Adrenal gland (tissue), 12 donors: ENCODE data around the gene F8A1. TPM values are rescaled to one million over a fixed set of nuclear protein-coding genes. Genes with fewer than 3 reads are reported as not detected.
"Not testable (repeated sequence)": the region's sequence is repeated elsewhere in the genome, so short reads cannot be mapped to it uniquely, and the experiment has no call there.

Source experiments
- DNase-seq, 7 donors: peaks; one replicate each; pipeline ENCODE4 v3.0.0-alpha.2; 2019 to 2020
- H3K27ac ChIP-seq, 5 donors: fragments of 200-600 bp; sonication (generic) in 4 of 5; 1 replicate in 3 of 5; 2 replicates in 2 of 5; pipeline versions ENCODE4 v1.5.1 to v1.8.0; 2016 to 2020; ENCODE audit warnings: mild to moderate bottlenecking in 1 of 5
- H3K27me3 ChIP-seq: fragments of 200-600 bp; 2 replicates; pipeline ENCODE4 v1.8.0; 2021
- H3K36me3 ChIP-seq, 2 donors: fragments of 200-600 bp; replicated peaks in 1 of 2; 1 replicate in 1 of 2; 2 replicates in 1 of 2; pipeline versions ENCODE4 v1.5.1 to v1.8.0; 2018 to 2022
- H3K4me1 ChIP-seq, 2 donors: fragments of 200-600 bp; replicated peaks in 1 of 2; 1 replicate in 1 of 2; 2 replicates in 1 of 2; pipeline versions ENCODE4 v1.5.1 to v1.8.0; 2018 to 2021
- H3K4me3 ChIP-seq, 4 donors: fragments of 200-600 bp; sonication (generic) in 3 of 4; one replicate each; pipeline ENCODE4 v1.5.1; 2016 to 2018
- H3K9me3 ChIP-seq, 3 donors: fragments of 200-600 bp; sonication (generic) in 1 of 3; replicated peaks in 1 of 3; 1 replicate in 2 of 3; 2 replicates in 1 of 3; pipeline versions ENCODE4 v1.5.1 to v1.8.0; 2016 to 2021
- CTCF ChIP-seq, 6 experiments: fragments of 450-650 bp in 4 of 6; fragments of 200-600 bp in 2 of 6; sonication (generic) in 1 of 6; IDR thresholded peaks; 1 replicate in 5 of 6; 2 replicates in 1 of 6; pipeline versions ENCODE4 v1.5.1 to v1.8.0; 2016 to 2021; ENCODE audit warnings: antibody characterized with exemption in 6 of 6, mild to moderate bottlenecking in 2 of 6, moderate library complexity in 1 of 6
- POLR2A ChIP-seq, 2 donors: fragments of 450-650 bp; IDR thresholded peaks; one replicate each; pipeline ENCODE4 v1.6.1; 2017; ENCODE audit warnings: antibody characterized with exemption in 2 of 2, mild to moderate bottlenecking in 2 of 2, moderate library complexity in 1 of 2
- WGBS, 4 donors: extraction: QIAGEN DNeasy Blood & Tissue Kit in 2 of 4; methylation state at CpG; one replicate each; pipeline versions ENCODE4 v1.1.5 to v1.1.7; 2013 to 2017; 5-methylcytosine and 5-hydroxymethylcytosine counted together
- intact Hi-C, 2 donors: fragments of 100-400 bp; cut with DNase I; formaldehyde crosslinking; loops; one replicate each; pipeline versions ENCODE4 v1.14.1 to v1.15.0; 2022 to 2023
- microRNA counts, 2 donors: library from miRNA; unstranded; fragments of <30 nt; microRNA quantifications; one replicate each; lab custom pipeline; 2016
- microRNA-seq, 3 donors: library from miRNA; unstranded; fragments of <30 nt; microRNA quantifications; one replicate each; pipeline ENCODE4, GENCODE V29; 2017 to 2020
- polyA plus RNA-seq, 3 donors: library from polyadenylated mRNA; stranded (reverse); fragments of 200-250 nt in 2 of 3; fragments of 350-450 nt in 1 of 3; fragmentation: Illumina TruSeq in 1 of 3; extraction: RNeasy Lipid Tissue Mini Kit (QIAGEN cat#74804) in 1 of 3; gene quantifications; one replicate each; pipeline ENCODE4 v1.2.3, GENCODE V29; 2013 to 2014
- small RNA-seq, 2 donors: library from RNA; depleted of rRNA; stranded (forward); fragments of <200 nt; gene quantifications; one replicate each; pipeline ENCODE3, GENCODE V24; 2016
- total RNA-seq, 9 donors: library from RNA; depleted of rRNA in 4 of 9; stranded (reverse); fragments of >200 nt in 4 of 9; fragments of 120-200 nt in 1 of 9; fragmentation: NEBNext Ultra II Directional in 1 of 9; extraction: Animal tissue kit (Norgen Biotek cat#: 25700) in 1 of 9; gene quantifications; one replicate each; pipeline versions ENCODE4 v1.1.0 to v1.2.4, GENCODE V29; 2013 to 2023
- donor health status: healthy with polysubstance abuse.
- donor health status: Bipolar disorder and iron deficiency.
- donor health status: DM: yes; HTN: yes; CAD: no.
- donor health status: DM: no; HTN: no; CAD: no.
- donor health status: DM: no; HTN: no; CAD: no.
- donor health status: DM: yes; HTN: yes; CAD: no.

The F8A1 gene
- total and polyA plus RNA-seq, 12 donors, result 0.61 to 50.1 (median 34.7) TPM

- WGBS, 4 donors, result 67 to 91% (median 86%) methylated on average over 2 of the region's 2 CpGs; no CpG with 5 or more reads in 1 of the 4 donors
- no peaks in the 10 kb centered on the region for H3K27me3 ChIP-seq
- no peaks in the 10 kb centered on the region for H3K4me1 ChIP-seq
- H3K9me3 ChIP-seq, result no peaks in the 10 kb centered on the region
- H3K36me3 ChIP-seq, result no peaks in the 10 kb centered on the region
- no peak overlapping the region for H3K27ac ChIP-seq
- intact Hi-C loops, result no loop called here
- no peak overlapping the region for H3K4me3 ChIP-seq
- DNase-seq, result no peak
- TF ChIP-seq CTCF (IDR thresholded peaks at IDR 0.05) (no peak), POLR2A (IDR thresholded peaks at IDR 0.05) (no peak)
Measured at GRCh38 chrX:154914052-154914451, 27.9 kb downstream of the F8A1 start.

GRCh38 chrX:154918060-154918483, 31.9 kb downstream of the F8A1 start:
- no peaks in the 10 kb centered on the region for H3K4me1 ChIP-seq
- no peaks in the 10 kb centered on the region for H3K27me3 ChIP-seq
- 0 to 12% (median 7%) methylated on average over 2 to 5 of the region's 5 CpGs for WGBS, 4 donors
- intact Hi-C loops, result no loop called here
- no peak overlapping the region for H3K27ac ChIP-seq
- TF ChIP-seq CTCF (IDR thresholded peaks at IDR 0.05) (peak; percentile 38 to 67 (median 62)), POLR2A (IDR thresholded peaks at IDR 0.05) (no peak)
- no peaks in the 10 kb centered on the region for H3K36me3 ChIP-seq
- H3K9me3 ChIP-seq, result no peaks in the 10 kb centered on the region
- no peak overlapping the region for H3K4me3 ChIP-seq
- DNase-seq, result peak; percentile 35 to 76 (median 72)

- H3K36me3 ChIP-seq, H3K27ac ChIP-seq, H3K4me3 ChIP-seq, intact Hi-C loops, H3K9me3 ChIP-seq, DNase-seq, H3K4me1 ChIP-seq, H3K27me3 ChIP-seq: not testable (repeated sequence)
- WGBS, 4 donors, result 80 to 93% (median 82%) methylated on average over 2 to 5 of the region's 5 CpGs
Measured at GRCh38 chrX:154924771-154925170, 38.6 kb downstream of the F8A1 start.

MicroRNAs encoded within 50 kb of the gene (microRNA counts, 767-probe panel; counts per million panel counts)
- microRNA hsa-miR-1184 (lab: Ali Mortazavi, UCI), result 0 counts per million in 2 donors

Small RNA genes lying within 50 kb of the gene (microRNA-seq; reads per million reads assigned to microRNA genes)
- 0 reads per million in 3 donors for gene MIR1184-1

Small RNA genes lying within 50 kb of the gene (small RNA-seq; reads per million reads assigned to genes)
- gene MIR1184-1, result 0 reads per million in 2 donors

Other genes starting within 250 kb of the F8A1 start
- 1 to 10 TPM in 1 of 9 donors, not detected in 8; 5.5 TPM for gene CTAG2, start 232.8 kb upstream of the F8A1 start, total RNA-seq
- 1 to 10 TPM in 1 of 3 donors, under 1 TPM in 1, not detected in 1; 0.79 to 7.2 TPM for gene CTAG2, start 232.8 kb upstream of the F8A1 start, polyA plus RNA-seq
- 10 to 100 TPM in 1 of 9 donors, 1 to 10 TPM in 8; 1.9 to 11.8 (median 5.6) TPM for gene GAB3, start 135.3 kb upstream of the F8A1 start, total RNA-seq
- 1 to 10 TPM; 2.6 to 8.2 (median 3.5) TPM for gene GAB3, start 135.3 kb upstream of the F8A1 start, polyA plus RNA-seq
- gene DKC1, start 123.5 kb upstream of the F8A1 start, total RNA-seq, result 10 to 100 TPM; 20.2 to 48.6 (median 27.4) TPM
- gene DKC1, start 123.5 kb upstream of the F8A1 start, polyA plus RNA-seq, result 100 to 1,000 TPM in 1 of 3 donors, 10 to 100 TPM in 2; 22.0 to 111 (median 37.4) TPM
- 100 to 1,000 TPM in 1 of 9 donors, 10 to 100 TPM in 8; 35.2 to 188 (median 59.1) TPM for gene MPP1, start 80.9 kb upstream of the F8A1 start, total RNA-seq
- 10 to 100 TPM; 34.4 to 60.8 (median 53.0) TPM for gene MPP1, start 80.9 kb upstream of the F8A1 start, polyA plus RNA-seq
- gene SMIM9, start 51.7 kb upstream of the F8A1 start, total RNA-seq, result under 1 TPM in 1 of 9 donors, not detected in 8; 0.11 TPM
- gene SMIM9, start 51.7 kb upstream of the F8A1 start, polyA plus RNA-seq, result not detected
- gene F8, start 136.4 kb downstream of the F8A1 start, total RNA-seq, result 10 to 100 TPM; 31.3 to 78.1 (median 40.7) TPM
- gene F8, start 136.4 kb downstream of the F8A1 start, polyA plus RNA-seq, result 10 to 100 TPM; 13.4 to 24.8 (median 15.7) TPM
- 100 to 1,000 TPM in 6 of 9 donors, 10 to 100 TPM in 3; 72.0 to 188 (median 117) TPM for gene FUNDC2, start 140.5 kb downstream of the F8A1 start, total RNA-seq
- 100 to 1,000 TPM in 1 of 3 donors, 10 to 100 TPM in 2; 71.5 to 210 (median 84.0) TPM for gene FUNDC2, start 140.5 kb downstream of the F8A1 start, polyA plus RNA-seq
- gene CMC4, start 184.8 kb downstream of the F8A1 start, total RNA-seq, result 10 to 100 TPM in 4 of 9 donors, 1 to 10 TPM in 5; 5.9 to 32.5 (median 9.9) TPM
- gene CMC4, start 184.8 kb downstream of the F8A1 start, polyA plus RNA-seq, result 10 to 100 TPM in 2 of 3 donors, 1 to 10 TPM in 1; 5.0 to 20.3 (median 17.5) TPM
- gene MTCP1, start 184.8 kb downstream of the F8A1 start, total RNA-seq, result 10 to 100 TPM in 5 of 9 donors, 1 to 10 TPM in 3, not detected in 1; 1.2 to 31.8 (median 16.2) TPM
- 100 to 1,000 TPM in 2 of 3 donors, 10 to 100 TPM in 1; 16.5 to 218 (median 119) TPM for gene MTCP1, start 184.8 kb downstream of the F8A1 start, polyA plus RNA-seq
- gene BRCC3, start 185.2 kb downstream of the F8A1 start, total RNA-seq, result 10 to 100 TPM; 10.6 to 26.7 (median 20.1) TPM
- gene BRCC3, start 185.2 kb downstream of the F8A1 start, polyA plus RNA-seq, result 10 to 100 TPM in 1 of 3 donors, 1 to 10 TPM in 2; 7.8 to 43.0 (median 9.7) TPM